ENCODE results near the gene ADAMTSL2. TPM values are rescaled to one million over a fixed set of nuclear protein-coding genes. Genes with fewer than 3 reads are reported as not detected.

Gene ADAMTSL2
- total RNA-seq, 1 donor: 0.10 TPM

DNA sequence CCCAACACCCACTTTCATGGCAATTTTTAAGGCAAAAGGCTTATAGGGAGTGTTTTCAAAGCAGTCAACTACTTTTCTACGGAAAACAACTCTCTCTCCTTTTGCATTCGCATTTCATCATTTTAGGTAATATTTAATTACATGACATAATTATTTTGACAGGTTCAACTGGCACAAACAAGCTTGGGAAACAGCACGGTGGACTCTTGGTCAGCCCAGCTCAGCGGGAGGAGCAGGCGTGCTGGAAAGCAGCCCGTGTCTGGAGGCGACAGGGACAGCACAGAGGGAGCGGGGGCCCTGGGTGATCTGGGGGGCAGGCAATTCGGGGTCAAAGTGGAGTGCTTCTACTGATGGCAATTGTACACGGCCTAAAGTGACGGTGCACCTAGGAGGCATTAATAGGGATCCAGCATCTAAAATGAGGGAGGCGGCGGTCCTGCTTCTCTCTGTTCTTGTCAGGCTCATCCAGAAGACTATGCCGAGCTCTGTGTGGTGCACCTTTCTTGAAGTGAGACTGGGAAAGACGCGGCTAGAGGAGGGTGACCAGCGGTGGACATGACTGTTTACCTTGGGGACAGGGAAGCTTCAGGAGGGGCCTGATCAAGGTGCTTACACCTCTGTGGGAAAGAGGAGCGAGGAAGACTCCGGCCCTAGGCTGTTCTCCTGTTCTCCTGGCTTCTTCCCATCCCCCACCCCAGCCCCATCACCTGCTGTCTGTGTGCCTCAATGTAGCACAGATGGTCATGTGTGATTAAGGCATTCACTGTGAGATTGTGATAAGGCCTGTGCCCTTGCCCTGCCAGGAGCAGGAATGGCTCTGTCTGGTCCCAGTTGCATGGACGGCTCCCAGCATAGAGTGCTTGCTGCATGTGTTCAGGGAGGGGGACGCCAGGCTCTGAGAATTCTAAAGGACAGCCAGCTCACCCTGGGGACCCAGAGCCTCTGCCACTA lies 13.1 kb upstream of the ADAMTSL2 start:
- Histone ChIP-seq H3K4me3 (ENCODE audit: low read length) (no peak overlapping the region), H3K9me3 (ENCODE audit: low read depth, low read length) (no peaks in the 10 kb centered on the region), H3K4me1 (ENCODE audit: insufficient read depth, low read length) (no peaks in the 10 kb centered on the region), H3K27me3 (ENCODE audit: insufficient read depth, low read length) (no peaks in the 10 kb centered on the region)

DNA sequence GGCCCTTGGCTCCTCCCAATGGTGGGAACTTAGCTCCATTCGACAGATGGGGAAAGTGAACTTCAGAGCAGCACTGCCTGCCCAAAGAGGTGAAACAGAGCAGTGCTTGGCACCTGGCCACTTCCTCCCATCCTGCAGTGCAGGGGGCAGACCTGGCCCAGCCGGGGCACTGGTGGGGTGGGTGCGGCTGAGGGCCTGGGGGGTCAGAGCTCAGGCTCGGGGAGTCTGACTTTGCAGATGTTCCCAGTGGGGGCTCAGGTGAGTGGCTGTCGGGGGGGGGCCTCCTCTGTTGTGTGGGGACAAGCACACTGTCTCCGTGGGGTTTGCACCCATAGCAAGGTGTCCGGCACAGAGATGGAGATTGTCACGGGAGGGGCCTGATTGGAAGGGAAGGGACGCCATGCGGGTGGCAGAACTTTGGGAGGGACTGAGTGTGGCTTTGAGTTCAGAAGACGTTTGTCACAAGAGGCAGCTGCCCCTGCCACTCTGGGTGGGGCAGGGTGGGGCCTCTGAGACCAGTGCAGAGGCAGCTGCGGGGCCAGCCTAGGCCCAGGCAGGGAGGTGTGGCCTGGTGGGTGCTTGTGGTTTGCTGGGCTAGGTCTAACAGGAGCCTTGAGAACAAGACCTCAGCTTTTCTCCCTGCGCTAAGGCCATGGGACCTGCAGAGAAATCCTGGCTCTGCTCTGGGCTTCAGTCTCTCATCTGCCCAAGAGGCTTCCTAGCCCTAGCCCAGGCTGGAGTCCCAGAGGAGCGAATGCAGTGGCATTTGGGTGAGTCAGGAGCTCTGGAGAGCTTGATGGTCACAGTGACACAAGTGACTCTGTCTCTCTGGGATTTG lies 12.2 kb upstream of the ADAMTSL2 start:
- no peak overlapping the region for H3K4me3 ChIP-seq (ENCODE audit: low read length)
- H3K27me3 ChIP-seq (ENCODE audit: insufficient read depth, low read length): no peaks in the 10 kb centered on the region
- H3K4me1 ChIP-seq (ENCODE audit: insufficient read depth, low read length): no peaks in the 10 kb centered on the region

DNA sequence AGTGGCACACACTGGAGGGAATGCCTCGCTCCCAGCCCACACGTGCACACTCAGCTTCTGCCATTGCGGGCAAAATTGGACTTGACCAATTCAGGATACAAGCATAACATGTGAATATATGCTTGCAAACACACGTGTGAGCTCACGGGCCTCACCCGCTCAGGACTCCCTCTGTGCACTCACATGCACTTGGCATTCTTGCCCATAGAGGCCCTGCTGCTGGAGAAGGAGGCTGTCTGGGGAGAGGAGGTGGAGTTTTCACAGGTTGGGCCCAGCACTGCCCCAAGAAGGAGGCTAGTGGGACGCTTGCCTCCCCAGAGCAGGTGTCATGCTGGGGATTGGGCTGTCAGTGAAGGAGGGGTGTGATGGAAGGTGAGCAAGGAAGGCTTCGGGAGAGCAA lies 11.4 kb upstream of the ADAMTSL2 start:
- Histone ChIP-seq H3K4me1 (ENCODE audit: insufficient read depth, low read length) (no peaks in the 10 kb centered on the region), H3K4me3 (ENCODE audit: low read length) (no peak overlapping the region), H3K9me3 (ENCODE audit: low read depth, low read length) (no peaks in the 10 kb centered on the region), H3K27me3 (ENCODE audit: insufficient read depth, low read length) (no peaks in the 10 kb centered on the region)

More for the DNA sequence above, 12.2 kb upstream of the ADAMTSL2 start:
- no peaks in the 10 kb centered on the region for H3K9me3 ChIP-seq (ENCODE audit: low read depth, low read length)

DNA sequence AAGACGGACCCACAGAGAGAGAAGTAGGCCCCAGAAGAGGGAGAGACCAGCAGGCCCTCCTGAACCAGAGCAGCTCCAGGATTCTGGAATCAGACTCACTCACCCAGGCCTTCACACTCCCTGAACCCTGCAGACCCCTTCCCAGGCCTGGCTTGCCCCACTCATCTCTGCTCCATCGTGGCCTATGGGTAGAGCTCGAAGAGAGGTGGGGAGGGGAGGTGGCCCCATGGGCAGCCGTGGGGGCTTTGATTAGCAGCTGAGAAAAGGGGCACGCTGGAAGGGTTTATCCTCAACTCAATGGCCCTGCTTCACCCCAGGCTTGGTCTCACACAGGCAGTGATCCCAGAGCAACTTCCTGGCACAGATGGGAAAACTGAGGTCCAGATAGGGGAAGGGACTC lies 10.4 kb upstream of the ADAMTSL2 start:
- Histone ChIP-seq H3K4me1 (ENCODE audit: insufficient read depth, low read length) (no peaks in the 10 kb centered on the region), H3K9me3 (ENCODE audit: low read depth, low read length) (no peaks in the 10 kb centered on the region), H3K4me3 (ENCODE audit: low read length) (no peak overlapping the region), H3K27me3 (ENCODE audit: insufficient read depth, low read length) (no peaks in the 10 kb centered on the region)

DNA sequence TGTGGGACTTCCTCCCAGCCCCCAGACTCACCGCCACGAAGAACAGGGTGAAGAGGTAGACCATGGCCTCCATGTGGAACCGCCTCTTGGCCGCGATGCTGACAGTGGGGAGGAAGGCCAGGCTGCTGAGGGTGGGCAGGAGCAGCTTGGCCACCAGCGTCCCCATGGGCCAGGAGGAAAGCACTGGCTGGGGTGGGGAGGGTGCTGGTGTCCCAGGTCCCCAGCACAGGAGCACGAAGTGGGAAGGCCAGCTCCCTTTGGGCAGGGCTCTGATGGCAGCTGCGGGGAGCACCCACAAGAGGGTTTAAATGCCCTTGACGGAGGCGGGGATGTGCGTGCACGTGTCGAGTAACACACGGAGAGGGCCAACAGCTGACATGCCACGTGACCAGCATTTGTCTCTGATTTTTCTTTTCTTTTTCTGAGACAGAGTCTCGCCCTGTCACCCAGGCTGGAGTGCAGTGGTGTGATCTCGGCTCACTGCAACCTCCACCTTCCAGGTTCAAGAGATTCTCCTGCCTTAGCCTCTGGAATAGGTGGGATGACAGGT lies 9.8 kb upstream of the ADAMTSL2 start, which contains the start of gene MYMK:
Gene MYMK (minus strand): TSS at position 281 of the 550 bp plus-strand sequence. CDS start 115 bp downstream, at position 166.
- no peaks in the 10 kb centered on the region for H3K4me1 ChIP-seq (ENCODE audit: insufficient read depth, low read length)
- H3K9me3 ChIP-seq (ENCODE audit: low read depth, low read length): no peaks in the 10 kb centered on the region
- no peak within 1 kb of the TSS for H3K4me3 ChIP-seq (ENCODE audit: low read length)
- no peaks in the 10 kb centered on the region for H3K27me3 ChIP-seq (ENCODE audit: insufficient read depth, low read length)

DNA sequence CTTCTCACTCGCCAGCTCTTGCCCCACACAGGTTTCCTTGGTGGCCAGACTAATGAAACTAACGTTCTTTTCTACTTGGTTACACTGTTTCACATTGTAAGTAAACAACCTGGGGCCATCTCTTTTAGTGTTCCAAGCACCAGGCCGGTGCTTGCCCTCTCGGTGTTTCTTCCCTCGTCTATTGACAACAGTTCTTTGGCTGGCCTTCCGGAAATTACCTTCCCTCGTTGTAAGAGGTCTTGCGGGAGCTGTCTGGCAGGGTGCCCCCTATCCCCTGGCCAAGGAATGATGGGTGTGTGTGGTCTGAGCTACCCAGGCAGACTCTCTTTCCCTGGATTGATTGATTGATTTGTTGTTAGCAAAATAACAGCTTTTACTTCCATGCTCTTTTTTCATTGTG lies 8.8 kb upstream of the ADAMTSL2 start:
- Histone ChIP-seq H3K4me3 (ENCODE audit: low read length) (no peak overlapping the region), H3K27me3 (ENCODE audit: insufficient read depth, low read length) (no peaks in the 10 kb centered on the region), H3K9me3 (ENCODE audit: low read depth, low read length) (no peaks in the 10 kb centered on the region), H3K4me1 (ENCODE audit: insufficient read depth, low read length) (no peaks in the 10 kb centered on the region)

DNA sequence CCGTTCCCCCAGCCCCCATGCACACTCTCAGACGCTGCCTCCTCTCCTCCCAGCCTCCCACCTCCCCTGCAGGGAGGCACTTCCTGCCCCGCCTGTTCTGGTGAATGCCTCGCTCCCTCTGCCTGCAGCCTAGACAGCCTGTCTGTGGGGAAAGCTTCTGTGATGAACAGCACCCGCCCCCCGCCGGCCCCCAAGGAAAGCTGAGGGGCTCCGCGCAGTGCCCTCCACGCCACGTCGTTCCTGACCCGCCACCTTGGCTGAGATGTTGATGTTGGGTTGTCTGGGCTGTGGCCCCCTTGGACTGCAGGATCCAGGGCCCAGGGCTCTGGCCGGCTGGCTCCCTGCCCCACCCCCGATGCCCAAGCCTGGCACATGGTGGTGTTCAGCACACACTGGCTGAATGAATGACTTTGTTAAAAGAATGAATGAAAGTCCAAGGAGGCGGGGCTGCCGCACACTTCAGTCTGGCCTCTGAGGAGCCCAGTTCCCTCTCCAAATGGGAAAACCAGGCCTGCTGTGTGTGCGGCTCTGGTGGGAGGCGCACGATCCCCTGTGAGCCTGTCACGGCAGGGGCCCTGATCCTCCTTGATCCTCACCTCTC lies 7.7 kb upstream of the ADAMTSL2 start:
- Histone ChIP-seq H3K4me3 (ENCODE audit: low read length) (no peak overlapping the region), H3K27me3 (ENCODE audit: insufficient read depth, low read length) (no peaks in the 10 kb centered on the region), H3K9me3 (ENCODE audit: low read depth, low read length) (no peaks in the 10 kb centered on the region), H3K4me1 (ENCODE audit: insufficient read depth, low read length) (no peaks in the 10 kb centered on the region)

DNA sequence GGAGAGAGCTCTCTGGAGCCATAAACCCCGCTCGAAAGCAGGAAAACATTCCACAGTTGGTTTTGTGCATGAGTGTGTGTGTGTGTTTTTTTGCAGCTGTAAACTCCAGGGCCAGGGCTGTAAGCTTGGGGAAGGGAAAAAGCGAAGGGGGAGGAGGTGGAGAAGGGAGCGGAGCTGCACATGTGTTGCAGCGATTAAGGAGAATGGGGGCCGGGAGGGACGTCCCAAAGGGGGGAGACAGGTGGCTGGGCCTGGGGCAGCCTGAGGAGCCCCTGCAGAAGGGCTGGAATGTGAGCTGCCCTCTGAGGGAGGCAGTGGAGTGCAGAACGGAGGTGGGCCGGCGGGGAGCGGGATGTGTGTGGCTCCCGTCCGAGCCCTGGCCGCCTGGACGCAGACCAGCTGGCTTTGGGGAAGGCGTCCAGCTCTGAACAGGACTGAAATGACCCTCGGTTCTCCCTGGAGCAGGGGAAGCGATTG lies 7.0 kb upstream of the ADAMTSL2 start:
- Histone ChIP-seq H3K9me3 (ENCODE audit: low read depth, low read length) (no peaks in the 10 kb centered on the region), H3K4me1 (ENCODE audit: insufficient read depth, low read length) (no peaks in the 10 kb centered on the region), H3K27me3 (ENCODE audit: insufficient read depth, low read length) (no peaks in the 10 kb centered on the region), H3K4me3 (ENCODE audit: low read length) (no peak overlapping the region)

DNA sequence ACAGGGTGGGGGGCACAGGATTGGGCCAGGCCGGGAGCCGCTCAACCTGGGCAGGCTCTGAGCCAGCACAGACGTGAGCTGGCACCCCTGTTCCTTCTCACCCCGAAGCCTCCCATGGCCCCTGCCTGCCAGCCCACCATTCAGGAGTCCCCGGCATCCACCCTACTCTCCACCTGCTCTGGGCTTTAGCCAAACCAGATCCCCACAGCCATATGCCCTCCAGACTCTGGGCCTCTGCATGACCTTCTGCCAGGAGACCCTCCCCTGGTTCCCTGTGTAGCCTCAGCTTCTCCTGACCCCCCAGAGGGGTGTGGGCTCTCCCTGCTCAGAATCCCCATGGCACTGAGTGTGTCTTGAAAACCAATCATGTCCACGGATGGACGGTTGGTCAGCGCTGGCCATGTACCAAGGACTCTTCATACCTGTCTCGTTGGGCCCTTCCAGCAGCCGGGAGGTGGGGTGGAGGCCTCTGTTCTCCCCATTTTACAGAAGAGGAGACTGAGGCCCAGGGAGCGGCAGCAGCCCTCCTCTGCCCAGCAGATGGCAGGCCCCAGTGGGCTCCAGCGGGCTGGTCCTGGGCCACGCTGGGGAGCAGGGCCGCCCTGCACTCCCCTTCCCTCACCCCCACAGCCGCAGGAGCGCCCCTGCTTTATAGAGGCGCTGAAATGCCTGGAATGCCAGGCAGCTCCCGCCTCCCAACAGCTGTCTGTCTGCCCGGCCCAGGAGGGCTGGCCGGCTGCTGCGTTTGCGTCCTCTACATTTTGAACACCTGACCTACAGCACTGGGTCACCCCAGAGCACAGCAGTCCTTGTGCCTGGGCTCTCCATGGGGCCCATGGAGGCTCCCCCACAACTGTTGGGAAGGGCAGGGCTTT lies 6.3 kb upstream of the ADAMTSL2 start:
- Histone ChIP-seq H3K4me1 (ENCODE audit: insufficient read depth, low read length) (no peaks in the 10 kb centered on the region), H3K4me3 (ENCODE audit: low read length) (no peak overlapping the region), H3K27me3 (ENCODE audit: insufficient read depth, low read length) (no peaks in the 10 kb centered on the region), H3K9me3 (ENCODE audit: low read depth, low read length) (no peaks in the 10 kb centered on the region)

DNA sequence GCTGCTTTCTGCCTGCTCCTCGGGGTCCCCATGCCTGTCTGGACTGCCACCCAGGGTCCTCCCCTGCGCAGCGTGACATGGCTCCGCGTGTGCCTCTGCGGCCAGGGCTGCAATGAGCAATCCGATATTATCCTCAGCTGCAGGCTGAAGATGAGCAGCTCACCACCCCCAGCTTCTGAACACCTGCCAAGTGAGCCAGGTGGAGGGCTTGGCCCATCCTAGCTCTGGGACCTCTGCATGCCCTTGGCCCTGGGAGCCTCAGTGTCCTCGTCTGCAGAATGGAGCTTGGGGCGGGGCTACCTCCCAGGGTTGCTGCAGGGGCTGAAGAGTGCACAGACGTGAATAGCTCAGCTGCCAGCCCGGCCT lies 5.6 kb upstream of the ADAMTSL2 start:
- Histone ChIP-seq H3K27me3 (ENCODE audit: insufficient read depth, low read length) (peaks cover under 1% of the 10 kb centered on the region), H3K4me1 (ENCODE audit: insufficient read depth, low read length) (no peaks in the 10 kb centered on the region), H3K4me3 (ENCODE audit: low read length) (no peak overlapping the region), H3K9me3 (ENCODE audit: low read depth, low read length) (no peaks in the 10 kb centered on the region)

DNA sequence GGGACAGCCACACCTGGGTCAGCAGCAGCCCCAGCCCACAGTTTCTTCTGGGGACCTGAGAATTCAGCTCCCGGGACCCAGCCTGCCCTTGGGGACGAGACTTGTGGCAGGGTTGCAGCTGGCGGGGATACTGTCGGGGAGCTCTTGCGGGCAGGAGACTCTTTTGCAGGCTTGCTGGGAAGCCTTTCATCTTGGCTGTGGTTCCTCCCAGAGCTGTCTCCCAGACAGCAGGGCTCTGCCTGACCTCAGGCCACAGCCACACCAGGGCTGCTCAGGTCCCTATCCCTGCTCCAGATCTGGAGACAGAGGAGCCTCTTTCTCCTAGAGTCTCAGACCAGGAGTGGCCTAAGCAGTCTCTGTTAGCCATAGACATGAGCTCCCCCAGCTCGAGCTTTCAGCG lies 5.0 kb upstream of the ADAMTSL2 start:
- Histone ChIP-seq H3K4me1 (ENCODE audit: insufficient read depth, low read length) (no peaks in the 10 kb centered on the region), H3K9me3 (ENCODE audit: low read depth, low read length) (no peaks in the 10 kb centered on the region), H3K4me3 (ENCODE audit: low read length) (no peak overlapping the region), H3K27me3 (ENCODE audit: insufficient read depth, low read length) (peaks cover 4% of the 10 kb centered on the region)

DNA sequence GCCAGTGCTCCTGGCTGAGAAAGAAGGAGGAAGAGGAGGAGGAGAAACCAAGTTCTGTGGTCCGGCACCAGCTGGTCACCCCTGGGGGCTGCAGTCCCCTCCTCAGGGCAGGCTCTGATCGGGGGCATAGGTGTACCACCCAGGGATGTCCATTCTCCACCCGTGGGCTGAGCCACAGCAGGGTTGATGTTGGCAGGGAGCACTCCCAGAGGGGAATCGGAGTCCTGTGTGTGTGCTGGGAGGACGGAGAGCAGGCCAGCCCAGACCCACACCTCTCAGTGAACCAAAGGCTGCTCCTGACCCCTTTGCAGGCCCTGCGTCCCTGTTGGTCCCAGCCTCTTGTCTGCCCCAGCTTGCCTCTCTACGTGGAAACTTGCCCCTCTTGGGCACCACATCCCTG lies 4.6 kb upstream of the ADAMTSL2 start:
- Histone ChIP-seq H3K4me3 (ENCODE audit: low read length) (no peak overlapping the region), H3K9me3 (ENCODE audit: low read depth, low read length) (no peaks in the 10 kb centered on the region), H3K4me1 (ENCODE audit: insufficient read depth, low read length) (no peaks in the 10 kb centered on the region), H3K27me3 (ENCODE audit: insufficient read depth, low read length) (peaks cover 4% of the 10 kb centered on the region)

DNA sequence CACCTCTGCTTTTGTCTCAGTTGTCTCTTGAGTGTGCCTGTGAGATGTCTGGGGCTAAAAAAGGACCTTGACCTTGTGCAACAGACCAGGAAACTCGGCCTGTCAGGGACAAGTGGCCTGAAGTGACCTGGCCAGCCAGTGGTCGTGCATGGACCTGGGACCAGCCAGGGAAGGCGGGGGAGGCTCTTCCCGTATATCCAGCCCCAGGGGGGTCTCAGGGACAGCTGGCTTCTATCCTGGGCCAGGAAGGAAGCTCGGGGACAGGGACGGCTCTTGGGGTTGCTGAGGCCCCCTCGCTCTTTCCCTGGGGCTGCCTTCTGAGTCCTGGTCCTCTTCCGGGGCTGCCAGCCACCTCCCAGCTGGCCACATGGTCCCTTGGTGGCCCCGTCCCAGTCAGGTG lies 3.2 kb upstream of the ADAMTSL2 start:
- no peak overlapping the region for H3K4me3 ChIP-seq (ENCODE audit: low read length)
- no peaks in the 10 kb centered on the region for H3K4me1 ChIP-seq (ENCODE audit: insufficient read depth, low read length)
- peaks cover 4% of the 10 kb centered on the region for H3K27me3 ChIP-seq (ENCODE audit: insufficient read depth, low read length)
- no peaks in the 10 kb centered on the region for H3K9me3 ChIP-seq (ENCODE audit: low read depth, low read length)
